Stimulated activated effector memory CD8-positive, alpha-beta T cell treated with anti-CD3 and anti-CD28 coated beads, Interleukin-12 subunit alpha, Interleukin-12 subunit beta, amount 100 ng/mL, for 72 hours (primary cell): ENCODE data around the gene LEFTY1.

ENCODE experiments used
- ATAC-seq: fragments of 150-1000 bp; cut with Tn5 transposase; 2 replicates; pipeline ENCODE4 v1.10.0; 2021
- DNase-seq, 2 donors: peaks; one replicate each; pipeline ENCODE4 v3.0.0; 2021 to 2022; ENCODE audit warnings: low spot score in 2 of 2
- H3K27ac Mint-ChIP-seq: one replicate; pipeline ENCODE4 v1.8.0; 2022; ENCODE audit warnings: mild to moderate bottlenecking, mixed read lengths
- H3K36me3 Mint-ChIP-seq: one replicate; pipeline ENCODE4 v1.8.0; 2022; ENCODE audit warnings: mild to moderate bottlenecking, mixed read lengths
- H3K4me1 Mint-ChIP-seq: one replicate; pipeline ENCODE4 v1.8.0; 2022; ENCODE audit warnings: mixed read lengths
- H3K4me3 Mint-ChIP-seq: one replicate; pipeline ENCODE4 v1.8.0; 2022; ENCODE audit warnings: mild to moderate bottlenecking, mixed read lengths
- H3K9me3 Mint-ChIP-seq: one replicate; pipeline ENCODE4 v1.8.0; 2022; ENCODE audit warnings: mixed read lengths

The LEFTY1 gene

GRCh38 chr1:225885336-225885735 lies 3.6 kb downstream of the LEFTY1 start:
- Mint-ChIP-seq H3K27ac (no peak overlapping the region), H3K4me3 (no peak overlapping the region)

GRCh38 chr1:225883616-225884265 lies 5.2 kb downstream of the LEFTY1 start:
- Mint-ChIP-seq H3K36me3 (peaks cover 5% of the 10 kb centered on the region), H3K4me3 (peak overlapping the region; percentile 85), H3K27ac (peak overlapping the region; percentile 86), H3K4me1 (peaks cover 40% of the 10 kb centered on the region), H3K9me3 (no peaks in the 10 kb centered on the region)
- ATAC-seq = no peak
- no peak for DNase-seq

More at GRCh38 chr1:225885336-225885735, 3.6 kb downstream of the LEFTY1 start:
- Mint-ChIP-seq H3K4me1 (peaks cover 24% of the 10 kb centered on the region), H3K9me3 (no peaks in the 10 kb centered on the region), H3K36me3 (peaks cover 5% of the 10 kb centered on the region)
- DNase-seq = no peak
- no peak for ATAC-seq

GRCh38 chr1:225882694-225883615 lies 6.0 kb downstream of the LEFTY1 start:
- DNase-seq = peak in 1 of 2 donors; percentile 61
- peak; percentile 62 for ATAC-seq
- H3K4me1 Mint-ChIP-seq = peaks cover 48% of the 10 kb centered on the region
- no peaks in the 10 kb centered on the region for H3K9me3 Mint-ChIP-seq
- peak overlapping the region; percentile 85 for H3K4me3 Mint-ChIP-seq
- peak overlapping the region; percentile 86 for H3K27ac Mint-ChIP-seq
- peaks cover 7% of the 10 kb centered on the region for H3K36me3 Mint-ChIP-seq

- Mint-ChIP-seq H3K4me1 (peaks cover 56% of the 10 kb centered on the region), H3K4me3 (peak within 1 kb of the TSS; percentile 85), H3K36me3 (peaks cover 15% of the 10 kb centered on the region), H3K27ac (peak within 1 kb of the TSS; percentile 86), H3K9me3 (no peaks in the 10 kb centered on the region)
- peak; percentile 72 to 94 for DNase-seq
- peak; percentile 75 for ATAC-seq
These were observed 6.8 kb downstream of the LEFTY1 start, which contains the start of gene TMEM63A for GRCh38 chr1:225881959-225882693. Gene TMEM63A (minus strand): TSS chr1:225882380. CDS start chr1:225877580, 4,800 bp downstream.

- Mint-ChIP-seq H3K9me3 (no peaks in the 10 kb centered on the region), H3K27ac (peak overlapping the region; percentile 86), H3K4me3 (peak overlapping the region; percentile 85), H3K4me1 (peaks cover 60% of the 10 kb centered on the region), H3K36me3 (peaks cover 23% of the 10 kb centered on the region)
- peak; percentile 57 for ATAC-seq
- DNase-seq = peak in 1 of 2 donors; percentile 66
These were observed 7.6 kb downstream of the LEFTY1 start for GRCh38 chr1:225881081-225881958.

- Mint-ChIP-seq H3K27ac (peak overlapping the region; percentile 86), H3K36me3 (peaks cover 30% of the 10 kb centered on the region), H3K4me3 (peak overlapping the region; percentile 85), H3K9me3 (no peaks in the 10 kb centered on the region), H3K4me1 (peaks cover 67% of the 10 kb centered on the region)
- no peak for ATAC-seq
- DNase-seq = no peak
These were observed 8.3 kb downstream of the LEFTY1 start for GRCh38 chr1:225880636-225881035.

GRCh38 chr1:225880222-225880588 lies 8.7 kb downstream of the LEFTY1 start:
- peak overlapping the region; percentile 85 for H3K4me3 Mint-ChIP-seq
- DNase-seq (no peak), ATAC-seq (no peak)
- H3K36me3 Mint-ChIP-seq = peaks cover 35% of the 10 kb centered on the region
- H3K4me1 Mint-ChIP-seq = peaks cover 71% of the 10 kb centered on the region
- no peaks in the 10 kb centered on the region for H3K9me3 Mint-ChIP-seq
- H3K27ac Mint-ChIP-seq = peak overlapping the region; percentile 86

- Mint-ChIP-seq H3K4me1 (peaks cover 75% of the 10 kb centered on the region), H3K4me3 (peak overlapping the region; percentile 85), H3K9me3 (no peaks in the 10 kb centered on the region), H3K36me3 (peaks cover 38% of the 10 kb centered on the region), H3K27ac (peak overlapping the region; percentile 86)
- ATAC-seq = no peak
- no peak for DNase-seq
These were observed 9.3 kb downstream of the LEFTY1 start for GRCh38 chr1:225879521-225880221.

GRCh38 chr1:225878282-225878681 lies 10.7 kb downstream of the LEFTY1 start:
- no peak overlapping the region for H3K4me3 Mint-ChIP-seq
- H3K27ac Mint-ChIP-seq = peak overlapping the region; percentile 86
- no peak for ATAC-seq

GRCh38 chr1:225877580-225877979 lies 11.4 kb downstream of the LEFTY1 start:
- DNase-seq (no peak), ATAC-seq (no peak)
- Mint-ChIP-seq H3K9me3 (no peaks in the 10 kb centered on the region), H3K36me3 (peaks cover 54% of the 10 kb centered on the region), H3K4me1 (peaks cover 64% of the 10 kb centered on the region), H3K27ac (peak overlapping the region; percentile 86), H3K4me3 (no peak overlapping the region)

More at GRCh38 chr1:225878282-225878681, 10.7 kb downstream of the LEFTY1 start:
- Mint-ChIP-seq H3K4me1 (peaks cover 67% of the 10 kb centered on the region), H3K9me3 (no peaks in the 10 kb centered on the region), H3K36me3 (peaks cover 49% of the 10 kb centered on the region)
- DNase-seq = no peak

GRCh38 chr1:225876900-225877510 lies 11.9 kb downstream of the LEFTY1 start:
- peaks cover 67% of the 10 kb centered on the region for H3K4me1 Mint-ChIP-seq
- H3K36me3 Mint-ChIP-seq = peaks cover 57% of the 10 kb centered on the region

GRCh38 chr1:225875044-225875815 lies 13.7 kb downstream of the LEFTY1 start:
- no peaks in the 10 kb centered on the region for H3K9me3 Mint-ChIP-seq
- ATAC-seq = no peak
- peaks cover 65% of the 10 kb centered on the region for H3K4me1 Mint-ChIP-seq
- no peak overlapping the region for H3K4me3 Mint-ChIP-seq
- no peak for DNase-seq
- H3K27ac Mint-ChIP-seq = peak overlapping the region; percentile 65
- peaks cover 69% of the 10 kb centered on the region for H3K36me3 Mint-ChIP-seq

More at GRCh38 chr1:225876900-225877510, 11.9 kb downstream of the LEFTY1 start:
- H3K4me3 Mint-ChIP-seq = no peak overlapping the region
- H3K27ac Mint-ChIP-seq = peak overlapping the region; percentile 86
- H3K9me3 Mint-ChIP-seq = no peaks in the 10 kb centered on the region
- DNase-seq (no peak), ATAC-seq (no peak)

- H3K4me1 Mint-ChIP-seq = peaks cover 57% of the 10 kb centered on the region
- H3K36me3 Mint-ChIP-seq = peaks cover 77% of the 10 kb centered on the region
- peak overlapping the region; percentile 3 for H3K27ac Mint-ChIP-seq
- no peak for DNase-seq
- ATAC-seq = no peak
- H3K9me3 Mint-ChIP-seq = no peaks in the 10 kb centered on the region
- H3K4me3 Mint-ChIP-seq = no peak overlapping the region
These were observed 14.5 kb downstream of the LEFTY1 start for GRCh38 chr1:225874431-225874830.
